KOPT-K1 (cell line): ENCODE data around the gene GPC5.
"Not testable (repeated sequence)": the region's sequence is repeated elsewhere in the genome, so short reads cannot be mapped to it uniquely, and the experiment has no call there.

Source experiments
- H3K27ac ChIP-seq: fragments of 200-600 bp; sonication (generic); 2 replicates; pipeline ENCODE4 v1.5.1; 2016; ENCODE audit warnings: antibody characterized with exemption, mild to moderate bottlenecking, low read depth, low read length; ENCODE audit not compliant: poor library complexity, severe bottlenecking
- H3K36me3 ChIP-seq: fragments of 200-600 bp; sonication (generic); 2 replicates; pipeline ENCODE4 v1.5.1; 2017; ENCODE audit warnings: antibody characterized with exemption, mild to moderate bottlenecking, low read length, moderate library complexity; ENCODE audit not compliant: insufficient read depth
- H3K9me3 ChIP-seq: fragments of 200-600 bp; sonication (generic); 2 replicates; pipeline ENCODE4 v1.5.1; 2017; ENCODE audit warnings: antibody characterized with exemption, low read length, mild to moderate bottlenecking; ENCODE audit not compliant: insufficient read depth, poor library complexity, severe bottlenecking

The GPC5 gene

GRCh38 chr13:91898986-91899385 is 500.6 kb downstream of the GPC5 start:
- H3K9me3 ChIP-seq, H3K27ac ChIP-seq, H3K36me3 ChIP-seq: not testable (repeated sequence)

GRCh38 chr13:91902291-91902690 is 503.9 kb downstream of the GPC5 start:
- H3K9me3 ChIP-seq, result no peaks in the 10 kb centered on the region
- no peaks in the 10 kb centered on the region for H3K36me3 ChIP-seq
- H3K27ac ChIP-seq, result no peak overlapping the region

GRCh38 chr13:91904005-91904404 is 505.6 kb downstream of the GPC5 start:
- Histone ChIP-seq H3K36me3 (no peaks in the 10 kb centered on the region), H3K27ac (no peak overlapping the region), H3K9me3 (no peaks in the 10 kb centered on the region)

- Histone ChIP-seq H3K9me3 (no peaks in the 10 kb centered on the region), H3K36me3 (no peaks in the 10 kb centered on the region), H3K27ac (no peak overlapping the region)
Measured at GRCh38 chr13:91904597-91904996, 506.2 kb downstream of the GPC5 start.

- Histone ChIP-seq H3K36me3 (no peaks in the 10 kb centered on the region), H3K9me3 (no peaks in the 10 kb centered on the region), H3K27ac (no peak overlapping the region)
Measured at GRCh38 chr13:91907398-91907797, 509.0 kb downstream of the GPC5 start.

- no peak overlapping the region for H3K27ac ChIP-seq
- no peaks in the 10 kb centered on the region for H3K9me3 ChIP-seq
- H3K36me3 ChIP-seq, result no peaks in the 10 kb centered on the region
Measured at GRCh38 chr13:91909617-91910016, 511.2 kb downstream of the GPC5 start.

- Histone ChIP-seq H3K9me3 (no peaks in the 10 kb centered on the region), H3K27ac (no peak overlapping the region), H3K36me3 (no peaks in the 10 kb centered on the region)
Measured at GRCh38 chr13:91922969-91923592, 524.7 kb downstream of the GPC5 start.

GRCh38 chr13:91930687-91931086 is 532.3 kb downstream of the GPC5 start:
- Histone ChIP-seq H3K9me3 (no peaks in the 10 kb centered on the region), H3K27ac (no peak overlapping the region), H3K36me3 (no peaks in the 10 kb centered on the region)

GRCh38 chr13:91934354-91934753 is 535.9 kb downstream of the GPC5 start:
- no peak overlapping the region for H3K27ac ChIP-seq
- no peaks in the 10 kb centered on the region for H3K9me3 ChIP-seq
- H3K36me3 ChIP-seq, result no peaks in the 10 kb centered on the region

- Histone ChIP-seq H3K27ac (no peak overlapping the region), H3K36me3 (no peaks in the 10 kb centered on the region)
Measured at GRCh38 chr13:91946498-91947070, 548.2 kb downstream of the GPC5 start.

GRCh38 chr13:91948736-91949135 is 550.3 kb downstream of the GPC5 start:
- no peaks in the 10 kb centered on the region for H3K36me3 ChIP-seq
- H3K9me3 ChIP-seq, result no peaks in the 10 kb centered on the region
- no peak overlapping the region for H3K27ac ChIP-seq

More at GRCh38 chr13:91946498-91947070, 548.2 kb downstream of the GPC5 start:
- no peaks in the 10 kb centered on the region for H3K9me3 ChIP-seq

- Histone ChIP-seq H3K36me3 (no peaks in the 10 kb centered on the region), H3K27ac (no peak overlapping the region), H3K9me3 (no peaks in the 10 kb centered on the region)
Measured at GRCh38 chr13:91950803-91951202, 552.4 kb downstream of the GPC5 start.

- no peak overlapping the region for H3K27ac ChIP-seq
- H3K9me3 ChIP-seq, result no peaks in the 10 kb centered on the region
- H3K36me3 ChIP-seq, result no peaks in the 10 kb centered on the region
Measured at GRCh38 chr13:91955546-91956355, 557.3 kb downstream of the GPC5 start.

GRCh38 chr13:91960947-91961346 is 562.5 kb downstream of the GPC5 start:
- Histone ChIP-seq H3K36me3 (no peaks in the 10 kb centered on the region), H3K27ac (no peak overlapping the region), H3K9me3 (no peaks in the 10 kb centered on the region)

GRCh38 chr13:91962946-91963345 is 564.5 kb downstream of the GPC5 start:
- no peaks in the 10 kb centered on the region for H3K9me3 ChIP-seq
- no peaks in the 10 kb centered on the region for H3K36me3 ChIP-seq
- no peak overlapping the region for H3K27ac ChIP-seq
